K562 (cell line): ENCODE results near the gene SIRT5. TPM values are rescaled to one million over a fixed set of nuclear protein-coding genes. Genes with fewer than 3 reads are reported as not detected.

Experiments used
- ATAC-seq: fragments of 200-7000 bp; cut with Tn5 transposase; 3 replicates; pipeline ENCODE4 v1.9.1; 2020; ENCODE audit warnings: moderate library complexity
- BruUV-seq: library from RNA; stranded (reverse); fragments of 400-500 nt; replicated peaks from 2 replicates; lab custom pipeline; 2021; lab: Mats Ljungman, UMichigan
- CTCF ChIA-PET: fragments of 300-600 bp; formaldehyde crosslinking; extraction: SDS; loops from one replicate; lab custom pipeline; 2021; ENCODE audit warnings: low intra/inter-chr PET ratio; lab: Yijun Ruan, JAX
- POLR2A ChIA-PET: fragments of 300-600, 350-650 bp; sonication (Branson Sonifier 250); formaldehyde crosslinking; extraction: SDS; loops from one replicate; lab custom pipeline; 2021; ENCODE audit warnings: antibody characterized with exemption, inconsistent platforms; lab: Yijun Ruan, JAX
- DNase-seq, 4 experiments: peaks; one replicate each; pipeline versions ENCODE4 v3.0.0 to v3.0.0-alpha.2; 2011 to 2018; ENCODE audit warnings: low spot score in 3 of 4, mixed read lengths in 3 of 4; ENCODE audit errors: extremely low read depth in 1 of 4
- FAIRE-seq: peaks from 2 replicates; lab custom pipeline; 2011; peaks lifted over from hg19 to GRCh38; lab: Jason Lieb, UNC
- H2AFZ ChIP-seq: 2 replicates; pipeline ENCODE4 v1.6.0; 2011; ENCODE audit warnings: low read depth, low read length, control low read depth, inconsistent platforms
- H3K27ac ChIP-seq: fragments of 200-600 bp; 3 replicates; pipeline ENCODE4 v1.8.0; 2011; ENCODE audit warnings: low read depth, mild to moderate bottlenecking, control low read depth, inconsistent platforms, low read length, moderate library complexity, mixed read lengths; ENCODE audit errors: extremely low read depth
- H3K27me3 ChIP-seq, 2 experiments: fragments of 300-600 bp in 1 of 2; 2 replicates in 1 of 2; 3 replicates in 1 of 2; pipeline versions ENCODE4 v1.6.0 to v1.8.0; 2011; ENCODE audit warnings: inconsistent platforms in 2 of 2, low read length in 2 of 2, mild to moderate bottlenecking in 1 of 2, mixed read lengths in 1 of 2, moderate library complexity in 1 of 2; ENCODE audit not compliant: control insufficient read depth in 2 of 2, insufficient read depth in 2 of 2
- H3K36me3 ChIP-seq: fragments of 300-600 bp; 3 replicates; pipeline ENCODE4 v1.8.0; 2011; ENCODE audit warnings: mild to moderate bottlenecking, low read length, inconsistent platforms; ENCODE audit not compliant: control insufficient read depth, insufficient read depth
- H3K4me1 ChIP-seq, 2 experiments: fragments of 200-600 bp in 1 of 2; replicated peaks in 1 of 2; 2 replicates in 1 of 2; 3 replicates in 1 of 2; pipeline versions ENCODE4 v1.5.1 to v1.8.0; 2011; ENCODE audit warnings: inconsistent platforms in 2 of 2, low read length in 2 of 2, mild to moderate bottlenecking in 1 of 2, mixed read lengths in 1 of 2, moderate library complexity in 1 of 2; ENCODE audit not compliant: control insufficient read depth in 2 of 2, insufficient read depth in 2 of 2
- H3K4me2 ChIP-seq: 2 replicates; pipeline ENCODE4 v1.6.1; 2011; ENCODE audit warnings: low read length, control low read depth, inconsistent platforms, mixed read lengths; ENCODE audit not compliant: insufficient read depth
- H3K4me3 ChIP-seq: fragments of 200-600 bp; sonication (generic), shearing (Covaris generic); 2 replicates; pipeline ENCODE4 v1.5.1; 2016; ENCODE audit warnings: control low read depth, inconsistent platforms
- H3K79me2 ChIP-seq: fragments of 200-600 bp; 3 replicates; pipeline ENCODE4 v1.8.0; 2011; ENCODE audit warnings: low read length, inconsistent platforms; ENCODE audit not compliant: control insufficient read depth, insufficient read depth
- H3K9ac ChIP-seq, 2 experiments: 2 replicates each; pipeline versions ENCODE4 v1.6.0 to v1.6.1; 2011; ENCODE audit warnings: low read depth in 2 of 2, low read length in 2 of 2, control low read depth in 1 of 2, inconsistent platforms in 1 of 2, mild to moderate bottlenecking in 1 of 2, mixed read lengths in 1 of 2; ENCODE audit not compliant: insufficient read depth in 1 of 2
- H3K9me1 ChIP-seq: one replicate; pipeline ENCODE4 v1.6.0; 2011; ENCODE audit warnings: inconsistent platforms, mild to moderate bottlenecking, low read length, moderate library complexity; ENCODE audit not compliant: control insufficient read depth, insufficient read depth
- H3K9me3 ChIP-seq: replicated peaks from 2 replicates; pipeline ENCODE4 v1.5.1; 2011; ENCODE audit warnings: low read depth, low read length, inconsistent platforms; ENCODE audit not compliant: control insufficient read depth, insufficient read depth
- H4K20me1 ChIP-seq: replicated peaks from 2 replicates; pipeline ENCODE4 v1.6.1; 2011; ENCODE audit warnings: low read length, inconsistent platforms, mixed read lengths; ENCODE audit not compliant: control insufficient read depth, insufficient read depth
- CEBPB ChIP-seq: fragments of 450-650 bp; IDR thresholded peaks from 2 replicates; pipeline ENCODE4 v1.6.1; 2016; ENCODE audit warnings: missing genetic modification characterization, missing compliant biosample characterization
- CEBPG ChIP-seq, 3 experiments: fragments of 200-800 bp in 1 of 3; sonication (Bioruptor generic) in 1 of 3; sonication (generic) in 1 of 3; formaldehyde crosslinking in 1 of 3; IDR thresholded peaks in 2 of 3; conservative IDR thresholded peaks in 1 of 3; 2 replicates each; pipeline versions ENCODE4 v1.6.1 to v1.8.0; 2016 to 2022; ENCODE audit warnings: missing compliant biosample characterization in 2 of 3, missing genetic modification characterization in 2 of 3, mild to moderate bottlenecking in 1 of 3, missing genetic modification reagents in 1 of 3
- NCOR1 ChIP-seq: fragments of 450-650 bp; IDR thresholded peaks from 2 replicates; pipeline ENCODE4 v1.6.1; 2016; ENCODE audit warnings: mild to moderate bottlenecking, moderate library complexity
- NFIX ChIP-seq: fragments of 250-450 bp; sonication (Bioruptor Pico); IDR thresholded peaks from 2 replicates; pipeline ENCODE4 v1.4.0; 2020; ENCODE audit warnings: low read depth, mild to moderate bottlenecking, moderate library complexity
- SOX6 ChIP-seq: fragments of 450-650 bp; IDR thresholded peaks from 2 replicates; pipeline ENCODE4 v1.6.1; 2014; ENCODE audit warnings: mild to moderate bottlenecking
- TAF15 ChIP-seq: fragments of 200-400 bp; formaldehyde crosslinking; IDR thresholded peaks from 2 replicates; pipeline ENCODE4 v1.6.1; 2017; ENCODE audit warnings: mild to moderate bottlenecking, low read depth, low read length, moderate library complexity
- ZNF224 ChIP-seq: sonication (generic); formaldehyde crosslinking; IDR thresholded peaks from 2 replicates; pipeline ENCODE4 v1.8.0; 2022; ENCODE audit warnings: mild to moderate bottlenecking, missing genetic modification reagents
- ZNF75A ChIP-seq: fragments of 450-650 bp; formaldehyde crosslinking; IDR thresholded peaks from 2 replicates; pipeline ENCODE4 v1.4.0; 2020; ENCODE audit warnings: mild to moderate bottlenecking
- WGBS: fragments of 100-300 bp; shearing (Covaris generic); methylation state at CpG from one replicate; pipeline ENCODE4 v1.1.6; 2016; ENCODE audit warnings: low coverage, mixed read lengths; ENCODE audit not compliant: insufficient coverage; ENCODE audit errors: missing lambda C conversion rate; 5-methylcytosine and 5-hydroxymethylcytosine counted together
- in situ Hi-C: fragments of 300-500 bp; cut with MboI; formaldehyde crosslinking; loops from 4 replicates; pipeline ENCODE4 v1.15.0; 2018; ENCODE audit warnings: inconsistent platforms, mixed read lengths
- intact Hi-C: fragments of 100-400 bp; cut with micrococcal nuclease; formaldehyde crosslinking; loops from 2 replicates; pipeline ENCODE4 v1.14.2; 2022
- polyA plus RNA-seq, 8 experiments: library from polyadenylated mRNA; depleted of rRNA in 4 of 8; stranded (reverse) in 5 of 8; unstranded in 3 of 8; fragments of >200 nt; fragmentation: Nextera tagmentation in 2 of 8; fragmentation: Illumina TruSeq in 1 of 8; extraction: Ambion mirVana in 2 of 8; extraction: Trizol in 1 of 8; gene quantifications; 2 replicates each; pipeline versions ENCODE4 v1.2.1 to v1.2.3, GENCODE V29; 2011 to 2014; ENCODE audit warnings: inconsistent platforms in 1 of 8, missing spikeins in 1 of 8
- total RNA-seq, 7 experiments: library from RNA; depleted of rRNA in 6 of 7; stranded (reverse); fragments of >200 nt in 6 of 7; fragmentation: Illumina TruSeq in 2 of 7; extraction: Trizol in 2 of 7; gene quantifications; 2 replicates each; pipeline versions ENCODE4 v1.2.1 to v1.2.3, GENCODE V29; 2011 to 2021; ENCODE audit warnings: low replicate concordance in 1 of 7
- TF ChIP-seq, protein P1 (sequence below), 2 experiments: fragments of 450-650 bp in 1 of 2; sonication (generic) in 1 of 2; formaldehyde crosslinking in 1 of 2; IDR thresholded peaks in 1 of 2; conservative IDR thresholded peaks in 1 of 2; 2 replicates each; pipeline versions ENCODE4 v1.6.1 to v1.8.1; 2016 to 2023; ENCODE audit warnings: mild to moderate bottlenecking in 2 of 2, moderate library complexity in 2 of 2, inconsistent platforms in 1 of 2, missing genetic modification reagents in 1 of 2

Gene SIRT5
- total and polyA plus RNA-seq, 9 of the 15 experiments (the other 6 are each of a cell fraction or from before 2014, with no cell fraction given), result 2.1 to 15.7 (median 11.4) TPM

DNA sequence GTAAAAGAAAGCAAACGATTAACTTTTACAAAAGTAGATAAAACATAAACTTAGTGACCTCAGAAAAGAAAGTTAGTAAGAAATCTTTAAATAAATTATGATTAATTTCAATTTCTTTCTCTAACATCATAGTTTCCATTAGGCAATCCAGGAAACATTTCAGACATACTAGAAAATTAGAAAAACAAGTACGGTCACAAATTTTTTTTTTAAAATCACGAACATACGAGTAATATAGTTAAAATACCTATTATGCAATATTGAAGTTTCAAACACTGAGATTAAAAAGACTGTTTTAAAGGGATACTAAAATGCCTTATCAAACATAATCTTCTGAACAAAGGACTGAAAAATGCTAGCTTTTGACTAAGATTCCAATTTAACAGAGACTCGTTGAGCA is 66.9 kb downstream of the SIRT5 start (continued):
- TF ChIP-seq NFIX (no peak), CEBPG (CRISPR knock-in tag; IDR thresholded peaks at IDR 0.05) (no peak), CEBPG (tag; conservative IDR thresholded peaks at IDR 0.05 in 1 of 2, IDR thresholded peaks at IDR 0.05 in 1 of 2) (peak in 1 of 2 experiments; percentile 88; a peak in 2 of 4 replicates), TAF15 (no peak)

- CTCF ChIA-PET, result no interaction called here
- Histone ChIP-seq H3K4me3 (no peak overlapping the region), H3K36me3 (peaks cover 76% of the 10 kb centered on the region), H2AFZ (no peak overlapping the region), H3K9me3 (no peaks in the 10 kb centered on the region), H3K4me2 (no peak overlapping the region), H3K79me2 (peaks cover 4% of the 10 kb centered on the region; the same call in 1 of the 3 replicates), H3K4me1 (no peaks in the 10 kb centered on the region), H3K9ac (no peak overlapping the region), H3K27ac (no peak overlapping the region), H4K20me1 (no peaks in the 10 kb centered on the region), H3K27me3 (no peaks in the 10 kb centered on the region), H3K9me1 (no peaks in the 10 kb centered on the region)
- intact Hi-C loops, result no loop called here
- TF ChIP-seq ZNF75A (CRISPR knock-in tag) (no peak), SOX6 (no peak), NCOR1 (no peak), CEBPG (CRISPR knock-in tag; IDR thresholded peaks at IDR 0.05) (no peak), CEBPG (tag; conservative IDR thresholded peaks at IDR 0.05 in 1 of 2, IDR thresholded peaks at IDR 0.05 in 1 of 2) (peak; percentile 16 to 68; a peak in 1 of 4 replicates), CEBPB (tag) (0 out of 2 replicates have a peak, but pooled peaks have one; percentile 18), ZNF224 (CRISPR knock-in tag) (no peak)
- TF ChIP-seq, protein P1, sequence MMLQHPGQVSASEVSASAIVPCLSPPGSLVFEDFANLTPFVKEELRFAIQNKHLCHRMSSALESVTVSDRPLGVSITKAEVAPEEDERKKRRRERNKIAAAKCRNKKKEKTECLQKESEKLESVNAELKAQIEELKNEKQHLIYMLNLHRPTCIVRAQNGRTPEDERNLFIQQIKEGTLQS (IDR thresholded peaks at IDR 0.05), result peak; percentile 69
- TF ChIP-seq, protein P1 (CRISPR knock-in tag; conservative IDR thresholded peaks at IDR 0.05), result no peak
- no TSS peak for BruUV-seq
- POLR2A ChIA-PET, result interaction anchor here (1.9 kb wide), 1 partner anchor 12 kb away, joined by 6 read pairs; no protein-coding TSS in a partner anchor
- ATAC-seq (no peak), FAIRE-seq (no peak), DNase-seq (no peak)
- in situ Hi-C loops, result no loop called here
- WGBS, result 56% methylated on average over 3 of the region's 3 CpGs
Measured at GRCh38 chr6:13643125-13643524, 68.7 kb downstream of the SIRT5 start.
